ENCODE results near the gene SIGLEC1. TPM values are rescaled to one million over a fixed set of nuclear protein-coding genes. Genes with fewer than 3 reads are reported as not detected.

SIGLEC1 gene
- total RNA-seq, 1 experiment from 2014 or later: 0.17 TPM

- H3K79me2 ChIP-seq (ENCODE audit: insufficient read depth, low read length): no peaks in the 10 kb centered on the region
- H2AFZ ChIP-seq (ENCODE audit: low read depth, low read length, poor library complexity, severe bottlenecking): no peak overlapping the region
- H3K27ac ChIP-seq (ENCODE audit: low read depth, low read length): no peak overlapping the region
- no peaks in the 10 kb centered on the region for H4K20me1 ChIP-seq (ENCODE audit: insufficient read depth)
- ChIA-PET RAD21 (ENCODE audit: low non-redundant PET in 1 of 2, low total read pairs in 2 of 2, uncharacterized antibody in 2 of 2, unreplicated experiment in 2 of 2) (no interaction called here), POLR2A (no interaction called here), CTCF (no interaction called here)
- ATAC-seq: no peak
- no peak overlapping the region for H3K4me2 ChIP-seq (ENCODE audit: low read length)
- no peak for TF ChIP-seq RAD21 (IDR thresholded peaks at IDR 0.05; ENCODE audit: low read depth)
- no peaks in the 10 kb centered on the region for H3K36me3 ChIP-seq (ENCODE audit: control insufficient read depth in 1 of 2, insufficient read depth in 2 of 2, low read length in 2 of 2)
- H3K27me3 ChIP-seq (ENCODE audit: insufficient read depth, low read length): no peaks in the 10 kb centered on the region
- no TSS peak for BruUV-seq (replicated peaks)
- intact Hi-C loops (cut with micrococcal nuclease): no loop called here
- H3K9ac ChIP-seq (ENCODE audit: low read length): no peak overlapping the region
- H3K4me1 ChIP-seq (ENCODE audit: control insufficient read depth in 1 of 2, insufficient read depth in 2 of 2, low read length in 2 of 2): peaks cover 0 to 12% of the 10 kb centered on the region in 2 experiments; a peak in 3 of 4 replicates
- no peaks in the 10 kb centered on the region for H3K9me2 ChIP-seq (ENCODE audit: insufficient read depth)
- no peak overlapping the region for H3K4me3 ChIP-seq (replicated peaks in 1 of 2; ENCODE audit: low read depth in 1 of 2, low read length in 2 of 2)
- H3K9me3 ChIP-seq (ENCODE audit: control insufficient read depth in 1 of 2, insufficient read depth in 1 of 2, low read depth in 1 of 2, low read length in 2 of 2): no peaks in the 10 kb centered on the region
- DNase-seq (ENCODE audit: low read depth, low spot score): no peak
Measured at GRCh38 chr20:3705970-3706739, 6.2 kb downstream of the SIGLEC1 start.

DNA sequence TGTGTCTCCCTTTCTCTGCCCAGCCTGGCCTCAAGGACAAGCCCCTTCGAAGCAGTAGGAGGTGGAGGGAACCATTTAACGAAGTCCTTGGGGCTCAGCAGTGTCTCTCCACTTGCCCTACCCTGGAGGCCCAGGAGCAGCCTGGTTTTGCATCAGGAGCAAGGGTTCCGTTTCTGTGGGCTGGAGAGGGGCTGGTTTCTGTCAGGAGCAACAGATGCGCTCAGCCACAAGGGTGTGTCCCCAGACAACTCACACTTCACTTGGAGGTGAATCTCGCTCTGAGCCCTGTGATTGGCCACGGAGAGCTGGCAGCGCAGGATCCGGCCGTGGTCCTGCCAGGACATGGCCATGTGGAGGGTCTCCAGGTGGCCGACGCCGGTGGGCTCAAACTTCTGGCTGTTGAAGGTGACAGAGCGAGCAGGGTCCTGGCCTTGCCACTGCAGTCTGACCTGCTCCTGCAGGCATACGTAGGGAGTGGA is 6.9 kb downstream of the SIGLEC1 start:
- ATAC-seq: no peak
- intact Hi-C loops (cut with micrococcal nuclease): no loop called here
- no TSS peak for BruUV-seq (replicated peaks)
- ChIA-PET POLR2A (no interaction called here), RAD21 (ENCODE audit: low non-redundant PET in 1 of 2, low total read pairs in 2 of 2, uncharacterized antibody in 2 of 2, unreplicated experiment in 2 of 2) (no interaction called here), CTCF (no interaction called here)
- Histone ChIP-seq H3K4me1 (ENCODE audit: control insufficient read depth in 1 of 2, insufficient read depth in 2 of 2, low read length in 2 of 2) (peaks cover 0 to 10% of the 10 kb centered on the region in 2 experiments; a peak in 3 of 4 replicates), H3K9me2 (ENCODE audit: insufficient read depth) (no peaks in the 10 kb centered on the region), H3K36me3 (ENCODE audit: control insufficient read depth in 1 of 2, insufficient read depth in 2 of 2, low read length in 2 of 2) (no peaks in the 10 kb centered on the region), H3K27ac (ENCODE audit: low read depth, low read length) (no peak overlapping the region), H3K4me3 (replicated peaks in 1 of 2; ENCODE audit: low read depth in 1 of 2, low read length in 2 of 2) (no peak overlapping the region), H3K9ac (ENCODE audit: low read length) (no peak overlapping the region), H3K27me3 (ENCODE audit: insufficient read depth, low read length) (no peaks in the 10 kb centered on the region), H3K9me3 (ENCODE audit: control insufficient read depth in 1 of 2, insufficient read depth in 1 of 2, low read depth in 1 of 2, low read length in 2 of 2) (no peaks in the 10 kb centered on the region), H3K4me2 (ENCODE audit: low read length) (no peak overlapping the region), H3K79me2 (ENCODE audit: insufficient read depth, low read length) (no peaks in the 10 kb centered on the region), H2AFZ (ENCODE audit: low read depth, low read length, poor library complexity, severe bottlenecking) (no peak overlapping the region), H4K20me1 (ENCODE audit: insufficient read depth) (no peaks in the 10 kb centered on the region)
- TF ChIP-seq EZH2 (IDR thresholded peaks at IDR 0.05) (no peak), JUND (IDR thresholded peaks at IDR 0.05) (no peak), RAD21 (IDR thresholded peaks at IDR 0.05; ENCODE audit: low read depth) (no peak), SRF (IDR thresholded peaks at IDR 0.05; ENCODE audit: low read depth) (no peak), ZFX (IDR thresholded peaks at IDR 0.05) (no peak)
- DNase-seq (ENCODE audit: low read depth, low spot score): no peak
